GM12878 (cell line): ENCODE data around the gene CD163L1.

ENCODE experiments used
- BACH1 ChIP-seq: fragments of 450-650 bp; IDR thresholded peaks from 2 replicates; pipeline ENCODE4 v1.6.1; 2017; ENCODE audit warnings: mild to moderate bottlenecking, borderline replicate concordance
- BRCA1 ChIP-seq: IDR thresholded peaks from 2 replicates; pipeline ENCODE4 v1.6.1; 2011; ENCODE audit warnings: low read depth, low read length, improper control_type of control experiment
- EZH2 ChIP-seq: IDR thresholded peaks from 2 replicates; pipeline ENCODE4 v1.6.1; 2012; ENCODE audit warnings: low read depth, mild to moderate bottlenecking, control low read depth, inconsistent platforms, low read length, borderline replicate concordance; ENCODE audit not compliant: control insufficient read depth
- GATAD2B ChIP-seq: fragments of 450-650 bp; conservative IDR thresholded peaks from 2 replicates; pipeline ENCODE4 v1.6.1; 2017; ENCODE audit warnings: low read depth, mild to moderate bottlenecking, moderate library complexity
- IKZF1 ChIP-seq: fragments of 450-650 bp; conservative IDR thresholded peaks from 2 replicates; pipeline ENCODE4 v1.6.1; 2017; ENCODE audit warnings: antibody characterized with exemption, mild to moderate bottlenecking
- LARP7 ChIP-seq: fragments of 450-650 bp; IDR thresholded peaks from 2 replicates; pipeline ENCODE4 v1.6.1; 2017; ENCODE audit warnings: mild to moderate bottlenecking
- POLR2A ChIP-seq: IDR thresholded peaks from 2 replicates; pipeline ENCODE4 v1.6.1; 2011; ENCODE audit warnings: low read depth, mild to moderate bottlenecking, low read length
- RAD21 ChIP-seq: IDR thresholded peaks from 2 replicates; pipeline ENCODE4 v1.6.1; 2011; ENCODE audit warnings: mild to moderate bottlenecking, low read depth, low read length, moderate library complexity; ENCODE audit not compliant: insufficient read depth
- SRF ChIP-seq, 2 experiments: IDR thresholded peaks; 2 replicates each; pipeline ENCODE4 v1.6.1; 2011; ENCODE audit warnings: low read depth in 2 of 2, low read length in 2 of 2, mild to moderate bottlenecking in 1 of 2, moderate library complexity in 1 of 2
- TAF1 ChIP-seq: IDR thresholded peaks from 2 replicates; pipeline ENCODE4 v1.6.1; 2011; ENCODE audit warnings: mild to moderate bottlenecking, low read depth, low read length, borderline replicate concordance
- TF ChIP-seq, protein P1 (sequence below): IDR thresholded peaks from 2 replicates; pipeline ENCODE4 v1.6.1; 2011; ENCODE audit warnings: low read depth, low read length, improper control_type of control experiment, borderline replicate concordance
- TF ChIP-seq, protein P2 (sequence below), 3 experiments: IDR thresholded peaks in 2 of 3; conservative IDR thresholded peaks in 1 of 3; 2 replicates each; pipeline ENCODE4 v1.5.1; 2011; ENCODE audit warnings: low read depth in 3 of 3, low read length in 3 of 3, mild to moderate bottlenecking in 3 of 3, control low read depth in 2 of 3, moderate library complexity in 2 of 3, inconsistent platforms in 1 of 3, mixed read lengths in 1 of 3; ENCODE audit not compliant: control insufficient read depth in 2 of 3, insufficient read depth in 1 of 3; ENCODE audit errors: extremely low read depth in 1 of 3

DNA sequence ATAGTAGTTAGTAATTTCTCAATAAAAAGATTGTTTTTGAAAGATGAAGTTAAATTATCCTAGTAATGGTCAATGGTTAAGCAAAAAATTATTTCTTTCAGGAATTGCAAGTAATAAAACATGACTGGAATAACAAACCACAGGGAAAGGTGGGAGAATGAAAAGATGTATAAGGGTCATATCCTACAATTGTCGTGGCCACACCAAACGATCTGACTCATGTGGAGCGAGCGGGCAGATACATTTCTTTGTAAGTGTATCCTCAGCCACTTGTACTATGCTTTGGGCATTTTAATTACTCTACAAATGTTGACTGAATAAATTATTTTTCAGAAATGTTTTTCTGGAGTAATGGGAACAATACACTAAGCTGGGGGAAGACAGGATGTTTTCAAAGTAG, 94.5 kb downstream of the CD163L1 start:
- no peak for TF ChIP-seq LARP7
- no peak for TF ChIP-seq SRF (IDR thresholded peaks at IDR 0.05; ENCODE audit: low read depth in 2 of 2, low read length in 2 of 2)
- TF ChIP-seq, protein P1, sequence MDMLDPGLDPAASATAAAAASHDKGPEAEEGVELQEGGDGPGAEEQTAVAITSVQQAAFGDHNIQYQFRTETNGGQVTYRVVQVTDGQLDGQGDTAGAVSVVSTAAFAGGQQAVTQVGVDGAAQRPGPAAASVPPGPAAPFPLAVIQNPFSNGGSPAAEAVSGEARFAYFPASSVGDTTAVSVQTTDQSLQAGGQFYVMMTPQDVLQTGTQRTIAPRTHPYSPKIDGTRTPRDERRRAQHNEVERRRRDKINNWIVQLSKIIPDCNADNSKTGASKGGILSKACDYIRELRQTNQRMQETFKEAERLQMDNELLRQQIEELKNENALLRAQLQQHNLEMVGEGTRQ = no peak
- no peak for TF ChIP-seq BACH1
- no peak for TF ChIP-seq EZH2
- no peak for TF ChIP-seq BRCA1
- no peak for TF ChIP-seq POLR2A
- no peak for TF ChIP-seq GATAD2B
- TF ChIP-seq, protein P2, sequence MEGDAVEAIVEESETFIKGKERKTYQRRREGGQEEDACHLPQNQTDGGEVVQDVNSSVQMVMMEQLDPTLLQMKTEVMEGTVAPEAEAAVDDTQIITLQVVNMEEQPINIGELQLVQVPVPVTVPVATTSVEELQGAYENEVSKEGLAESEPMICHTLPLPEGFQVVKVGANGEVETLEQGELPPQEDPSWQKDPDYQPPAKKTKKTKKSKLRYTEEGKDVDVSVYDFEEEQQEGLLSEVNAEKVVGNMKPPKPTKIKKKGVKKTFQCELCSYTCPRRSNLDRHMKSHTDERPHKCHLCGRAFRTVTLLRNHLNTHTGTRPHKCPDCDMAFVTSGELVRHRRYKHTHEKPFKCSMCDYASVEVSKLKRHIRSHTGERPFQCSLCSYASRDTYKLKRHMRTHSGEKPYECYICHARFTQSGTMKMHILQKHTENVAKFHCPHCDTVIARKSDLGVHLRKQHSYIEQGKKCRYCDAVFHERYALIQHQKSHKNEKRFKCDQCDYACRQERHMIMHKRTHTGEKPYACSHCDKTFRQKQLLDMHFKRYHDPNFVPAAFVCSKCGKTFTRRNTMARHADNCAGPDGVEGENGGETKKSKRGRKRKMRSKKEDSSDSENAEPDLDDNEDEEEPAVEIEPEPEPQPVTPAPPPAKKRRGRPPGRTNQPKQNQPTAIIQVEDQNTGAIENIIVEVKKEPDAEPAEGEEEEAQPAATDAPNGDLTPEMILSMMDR (IDR thresholded peaks at IDR 0.05 in 2 of 3, conservative IDR thresholded peaks at IDR 0.05 in 1 of 3; ENCODE audit: control insufficient read depth in 2 of 3, extremely low read depth in 1 of 3, insufficient read depth in 1 of 3, low read depth in 3 of 3, low read length in 3 of 3) = no peak
- no peak for TF ChIP-seq IKZF1
- no peak for TF ChIP-seq TAF1
- TF ChIP-seq RAD21 = no peak
